H9 (cell line): ENCODE results near the gene ANO6. TPM values are rescaled to one million over a fixed set of nuclear protein-coding genes. Genes with fewer than 3 reads are reported as not detected.

Experiments used
- DNase-seq: peaks from one replicate; pipeline ENCODE4 v3.0.0-alpha.2; 2017
- H2AFZ ChIP-seq: one replicate; pipeline ENCODE4 v1.6.1; 2013; ENCODE audit warnings: mild to moderate bottlenecking, low read length, control low read depth, moderate library complexity
- H2AK5ac ChIP-seq: 2 replicates; pipeline ENCODE4 v1.6.1; 2013; ENCODE audit warnings: low read length, control low read depth, mixed read lengths; ENCODE audit not compliant: insufficient read length
- H2BK120ac ChIP-seq: one replicate; pipeline ENCODE4 v1.6.1; 2013; ENCODE audit warnings: low read depth, mild to moderate bottlenecking, low read length, control low read depth, inconsistent platforms; ENCODE audit not compliant: poor library complexity, severe bottlenecking
- H2BK12ac ChIP-seq: 2 replicates; pipeline ENCODE4 v1.6.1; 2013; ENCODE audit warnings: low read length, control low read depth, mixed read lengths, low read depth; ENCODE audit not compliant: insufficient read length
- H2BK15ac ChIP-seq: 2 replicates; pipeline ENCODE4 v1.6.1; 2013; ENCODE audit warnings: low read depth, low read length, control low read depth
- H2BK20ac ChIP-seq: one replicate; pipeline ENCODE4 v1.6.1; 2013; ENCODE audit warnings: low read depth, mild to moderate bottlenecking, low read length, control low read depth, inconsistent platforms; ENCODE audit not compliant: poor library complexity, severe bottlenecking
- H2BK5ac ChIP-seq: 2 replicates; pipeline ENCODE4 v1.6.1; 2013; ENCODE audit warnings: low read length, control low read depth, mixed read lengths; ENCODE audit not compliant: insufficient read length
- H3K14ac ChIP-seq: 2 replicates; pipeline ENCODE4 v1.6.1; 2013; ENCODE audit warnings: low read length, control low read depth; ENCODE audit not compliant: insufficient read depth
- H3K18ac ChIP-seq: 2 replicates; pipeline ENCODE4 v1.6.1; 2013; ENCODE audit warnings: low read depth, mild to moderate bottlenecking, mixed read lengths, low read length, control low read depth; ENCODE audit not compliant: insufficient read length
- H3K23ac ChIP-seq: 2 replicates; pipeline ENCODE4 v1.6.1; 2013; ENCODE audit warnings: low read length, control low read depth, mixed read lengths, low read depth; ENCODE audit not compliant: insufficient read length
- H3K23me2 ChIP-seq: 2 replicates; pipeline ENCODE4 v1.6.1; 2013; ENCODE audit warnings: low read depth, mild to moderate bottlenecking, mixed read lengths, low read length, control low read depth; ENCODE audit not compliant: insufficient read length, poor library complexity, severe bottlenecking
- H3K27ac ChIP-seq: 2 replicates; pipeline ENCODE4 v1.5.1; 2013; ENCODE audit warnings: low read length, control low read depth, mixed read lengths, low read depth; ENCODE audit not compliant: insufficient read length
- H3K27me3 ChIP-seq: 2 replicates; pipeline ENCODE4 v1.6.1; 2013; ENCODE audit warnings: low read length, control low read depth, inconsistent platforms; ENCODE audit not compliant: insufficient read depth
- H3K4ac ChIP-seq: 2 replicates; pipeline ENCODE4 v1.6.1; 2013; ENCODE audit warnings: low read depth, mild to moderate bottlenecking, control low read depth, inconsistent platforms, low read length, moderate library complexity
- H3K4me1 ChIP-seq: 2 replicates; pipeline ENCODE4 v1.6.1; 2013; ENCODE audit warnings: low read length, control low read depth, inconsistent platforms; ENCODE audit not compliant: insufficient read depth
- H3K4me2 ChIP-seq: 2 replicates; pipeline ENCODE4 v1.6.1; 2013; ENCODE audit warnings: low read length, control low read depth, mixed read lengths; ENCODE audit not compliant: insufficient read length, insufficient read depth
- H3K56ac ChIP-seq: 2 replicates; pipeline ENCODE4 v1.6.1; 2013; ENCODE audit warnings: low read depth, mild to moderate bottlenecking, mixed read lengths, low read length, control low read depth; ENCODE audit not compliant: insufficient read length
- H3K79me1 ChIP-seq: 2 replicates; pipeline ENCODE4 v1.6.1; 2013; ENCODE audit warnings: low read depth, mild to moderate bottlenecking, moderate library complexity, low read length, control low read depth, inconsistent platforms; ENCODE audit not compliant: insufficient read depth, poor library complexity, severe bottlenecking
- H3K79me2 ChIP-seq: 2 replicates; pipeline ENCODE4 v1.6.1; 2013; ENCODE audit warnings: low read length, control low read depth, inconsistent platforms; ENCODE audit not compliant: insufficient read depth
- H3K9ac ChIP-seq: 2 replicates; pipeline ENCODE4 v1.6.1; 2013; ENCODE audit warnings: low read length, control low read depth, mixed read lengths; ENCODE audit not compliant: insufficient read length; ENCODE audit errors: extremely low read depth
- H3K9me3 ChIP-seq: one replicate; pipeline ENCODE4 v1.6.1; 2013; ENCODE audit warnings: low read depth, low read length, inconsistent platforms; ENCODE audit not compliant: control insufficient read depth
- H3T11ph ChIP-seq: one replicate; pipeline ENCODE4 v1.6.1; 2013; ENCODE audit warnings: mild to moderate bottlenecking, low read length, control low read depth, inconsistent platforms
- H4K20me1 ChIP-seq: one replicate; pipeline ENCODE4 v1.6.1; 2013; ENCODE audit not compliant: control insufficient read depth, insufficient read length, insufficient read depth
- H4K5ac ChIP-seq: 2 replicates; pipeline ENCODE4 v1.6.1; 2013; ENCODE audit warnings: low read depth, mild to moderate bottlenecking, mixed read lengths, low read length, control low read depth; ENCODE audit not compliant: insufficient read length
- H4K8ac ChIP-seq: replicated peaks from 2 replicates; pipeline ENCODE4 v1.6.1; 2013; ENCODE audit warnings: low read length, control low read depth, mixed read lengths, low read depth; ENCODE audit not compliant: insufficient read length
- H4K91ac ChIP-seq: 2 replicates; pipeline ENCODE4 v1.6.1; 2013; ENCODE audit warnings: low read depth, mild to moderate bottlenecking, moderate library complexity, mixed read lengths, low read length, control low read depth; ENCODE audit not compliant: insufficient read length
- H3K27ac Mint-ChIP-seq, 3 experiments: 2 replicates in 2 of 3; 3 replicates in 1 of 3; pipeline ENCODE4 v1.8.0; 2020 to 2021; ENCODE audit warnings: mixed read lengths in 3 of 3, mild to moderate bottlenecking in 1 of 3, moderate library complexity in 1 of 3
- H3K27me3 Mint-ChIP-seq: 2 replicates; pipeline ENCODE4 v1.8.0; 2021; ENCODE audit warnings: low read depth, mild to moderate bottlenecking, moderate library complexity, mixed read lengths
- H3K36me3 Mint-ChIP-seq, 3 experiments: 2 replicates in 2 of 3; 3 replicates in 1 of 3; pipeline ENCODE4 v1.8.0; 2020 to 2021; ENCODE audit warnings: low read depth in 3 of 3, mixed read lengths in 3 of 3; ENCODE audit not compliant: insufficient read depth in 1 of 3
- H3K4me1 Mint-ChIP-seq, 2 experiments: 2 replicates each; pipeline ENCODE4 v1.8.0; 2020; ENCODE audit warnings: mixed read lengths in 2 of 2
- H3K4me3 Mint-ChIP-seq, 2 experiments: 2 replicates in 1 of 2; 3 replicates in 1 of 2; pipeline ENCODE4 v1.8.0; 2020 to 2021; ENCODE audit warnings: mild to moderate bottlenecking in 2 of 2, mixed read lengths in 2 of 2, moderate library complexity in 1 of 2
- H3K9me3 Mint-ChIP-seq, 2 experiments: 2 replicates in 1 of 2; 3 replicates in 1 of 2; pipeline ENCODE4 v1.8.0; 2020; ENCODE audit warnings: mild to moderate bottlenecking in 2 of 2, mixed read lengths in 2 of 2, moderate library complexity in 1 of 2
- WGBS: extraction: QIAGEN DNeasy Blood & Tissue Kit; methylation state at CpG from one replicate; pipeline ENCODE4 v1.1.7; 2013; ENCODE audit warnings: missing lambda C conversion rate, low lambda C conversion rate, mixed read lengths; ENCODE audit not compliant: insufficient read length; ENCODE audit errors: extremely low coverage; 5-methylcytosine and 5-hydroxymethylcytosine counted together
- total RNA-seq: library from RNA; stranded (reverse); gene quantifications from 2 replicates; pipeline ENCODE4 v1.2.1, GENCODE V29; 2021
- TF ChIP-seq, protein P1 (sequence below): fragments of 200-600 bp; sonication (generic); conservative IDR thresholded peaks from 3 replicates; pipeline ENCODE4 v1.8.0; 2021; ENCODE audit warnings: antibody characterized with exemption, mild to moderate bottlenecking

Gene ANO6
- total RNA-seq, 1 experiment from 2014 or later = 24.3 TPM

GRCh38 chr12:45231515-45232145 is 15.7 kb downstream of the ANO6 start:
- H3K36me3 Mint-ChIP-seq = peaks cover 3 to 8% (median 6%) of the 10 kb centered on the region in 3 experiments
- TF ChIP-seq, protein P1, sequence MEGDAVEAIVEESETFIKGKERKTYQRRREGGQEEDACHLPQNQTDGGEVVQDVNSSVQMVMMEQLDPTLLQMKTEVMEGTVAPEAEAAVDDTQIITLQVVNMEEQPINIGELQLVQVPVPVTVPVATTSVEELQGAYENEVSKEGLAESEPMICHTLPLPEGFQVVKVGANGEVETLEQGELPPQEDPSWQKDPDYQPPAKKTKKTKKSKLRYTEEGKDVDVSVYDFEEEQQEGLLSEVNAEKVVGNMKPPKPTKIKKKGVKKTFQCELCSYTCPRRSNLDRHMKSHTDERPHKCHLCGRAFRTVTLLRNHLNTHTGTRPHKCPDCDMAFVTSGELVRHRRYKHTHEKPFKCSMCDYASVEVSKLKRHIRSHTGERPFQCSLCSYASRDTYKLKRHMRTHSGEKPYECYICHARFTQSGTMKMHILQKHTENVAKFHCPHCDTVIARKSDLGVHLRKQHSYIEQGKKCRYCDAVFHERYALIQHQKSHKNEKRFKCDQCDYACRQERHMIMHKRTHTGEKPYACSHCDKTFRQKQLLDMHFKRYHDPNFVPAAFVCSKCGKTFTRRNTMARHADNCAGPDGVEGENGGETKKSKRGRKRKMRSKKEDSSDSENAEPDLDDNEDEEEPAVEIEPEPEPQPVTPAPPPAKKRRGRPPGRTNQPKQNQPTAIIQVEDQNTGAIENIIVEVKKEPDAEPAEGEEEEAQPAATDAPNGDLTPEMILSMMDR = no peak
- Histone ChIP-seq H3K4me2 (no peak overlapping the region), H2BK5ac (no peak overlapping the region), H3K14ac (no peak overlapping the region), H4K91ac (no peak overlapping the region), H3K79me2 (peaks cover 5% of the 10 kb centered on the region; the same call in 1 of the 2 replicates), H3K4ac (no peak overlapping the region), H2BK15ac (no peak overlapping the region), H2BK120ac (no peak overlapping the region), H3K23me2 (no peaks in the 10 kb centered on the region), H3K23ac (no peak overlapping the region), H3K79me1 (no peaks in the 10 kb centered on the region), H2BK12ac (no peak overlapping the region), H4K5ac (no peak overlapping the region), H4K20me1 (no peaks in the 10 kb centered on the region), H3K27ac (peak overlapping the region; percentile 94), H3K27me3 (no peaks in the 10 kb centered on the region), H2BK20ac (no peak overlapping the region), H3K18ac (no peak overlapping the region), H3K56ac (no peak overlapping the region), H3K9me3 (no peaks in the 10 kb centered on the region), H4K8ac (no peak overlapping the region), H3T11ph (peak overlapping the region; percentile 60), H3K4me1 (peaks cover 17% of the 10 kb centered on the region; the same call in 1 of the 2 replicates), H2AFZ (no peak overlapping the region), H2AK5ac (no peak overlapping the region), H3K9ac (no peak overlapping the region)
- H3K9me3 Mint-ChIP-seq = peaks cover 0 to 1% of the 10 kb centered on the region in 2 experiments; a peak in 1 of 5 replicates
- H3K4me3 Mint-ChIP-seq = peak overlapping the region in 1 of 2 experiments; percentile 23; a peak in 1 of 5 replicates
- no peak for DNase-seq
- no peaks in the 10 kb centered on the region; the same call in 1 of the 2 replicates for H3K27me3 Mint-ChIP-seq
- H3K4me1 Mint-ChIP-seq = peaks cover 62 to 65% of the 10 kb centered on the region in 2 experiments
- WGBS = no CpG with 5 or more reads among the region's 3 CpGs
- H3K27ac Mint-ChIP-seq = peak overlapping the region in 2 of 3 experiments; percentile 98 to 99; a peak in 4 of 7 replicates
